HEK293 (cell line): ENCODE measurements around the gene SLC25A22.
A peak's percentile ranks its signal among the peaks of the same experiment; 100 is the strongest.

Experiments used
- CTCF ChIA-PET: fragments of 350-600 bp; formaldehyde crosslinking; extraction: SDS; loops from one replicate; lab custom pipeline; 2021; ENCODE audit warnings: antibody characterized with exemption; lab: Yijun Ruan, JAX
- POLR2A ChIA-PET: fragments of 300-600 bp; formaldehyde crosslinking; extraction: SDS; loops from one replicate; lab custom pipeline; 2020; ENCODE audit warnings: antibody characterized with exemption, inconsistent platforms; lab: Yijun Ruan, JAX
- H3K27ac ChIP-seq: fragments of 200-500 bp; sonication (Bioruptor generic); 2 replicates; pipeline ENCODE4 v1.5.1; 2014; ENCODE audit warnings: low read depth, low read length, control low read depth, inconsistent platforms; ENCODE audit errors: extremely low read depth
- H3K36me3 ChIP-seq, 2 experiments: fragments of 200-500 bp in 1 of 2; sonication (Bioruptor generic) in 1 of 2; 1 replicate in 1 of 2; 2 replicates in 1 of 2; pipeline ENCODE4 v1.5.1; 2014 to 2017; ENCODE audit warnings: inconsistent platforms in 2 of 2, low read length in 2 of 2; ENCODE audit not compliant: control insufficient read depth in 2 of 2, insufficient read depth in 1 of 2
- H3K4me1 ChIP-seq: fragments of 200-500 bp; sonication (Bioruptor generic); 2 replicates; pipeline ENCODE4 v1.5.1; 2014; ENCODE audit warnings: mild to moderate bottlenecking, low read length, inconsistent platforms; ENCODE audit not compliant: control insufficient read depth, insufficient read depth
- H3K4me3 ChIP-seq: 2 replicates; pipeline ENCODE4 v1.5.1; 2011; ENCODE audit warnings: low read depth, mild to moderate bottlenecking, control low read depth, low read length, moderate library complexity
- H3K9me3 ChIP-seq: fragments of 200-500 bp; sonication (Bioruptor generic); 2 replicates; pipeline ENCODE4 v1.5.1; 2014; ENCODE audit warnings: low read depth, low read length, inconsistent platforms; ENCODE audit not compliant: control insufficient read depth, insufficient read depth
- EGR2 ChIP-seq: fragments of 450-650 bp; formaldehyde crosslinking; IDR thresholded peaks from 2 replicates; pipeline ENCODE4 v1.5.1; 2016; ENCODE audit warnings: low read depth, missing biosample characterization, missing genetic modification characterization
- KLF10 ChIP-seq: fragments of 450-650 bp; IDR thresholded peaks from 2 replicates; pipeline ENCODE4 v1.5.1; 2018; ENCODE audit warnings: missing biosample characterization, mild to moderate bottlenecking, missing genetic modification characterization
- KLF9 ChIP-seq: fragments of 450-650 bp; formaldehyde crosslinking; IDR thresholded peaks from 2 replicates; pipeline ENCODE4 v1.5.1; 2016; ENCODE audit warnings: missing biosample characterization, missing genetic modification characterization, low read depth
- MYNN ChIP-seq: fragments of 450-650 bp; formaldehyde crosslinking; IDR thresholded peaks from 2 replicates; pipeline ENCODE4 v1.5.1; 2016; ENCODE audit warnings: missing biosample characterization, missing genetic modification characterization, borderline replicate concordance
- YY2 ChIP-seq: fragments of 450-650 bp; formaldehyde crosslinking; IDR thresholded peaks from 2 replicates; pipeline ENCODE4 v1.5.1; 2016; ENCODE audit warnings: missing biosample characterization, missing genetic modification characterization
- ZBTB8A ChIP-seq: fragments of 450-650 bp; formaldehyde crosslinking; IDR thresholded peaks from 2 replicates; pipeline ENCODE4 v1.5.1; 2016; ENCODE audit warnings: missing biosample characterization, missing genetic modification characterization
- ZIC2 ChIP-seq: fragments of 450-650 bp; formaldehyde crosslinking; IDR thresholded peaks from 2 replicates; pipeline ENCODE4 v1.5.1; 2016; ENCODE audit warnings: missing biosample characterization, missing genetic modification characterization
- ZNF121 ChIP-seq: fragments of 450-650 bp; formaldehyde crosslinking; IDR thresholded peaks from 2 replicates; pipeline ENCODE4 v1.5.1; 2016; ENCODE audit warnings: missing biosample characterization, missing genetic modification characterization
- ZNF155 ChIP-seq: fragments of 450-650 bp; formaldehyde crosslinking; IDR thresholded peaks from 2 replicates; pipeline ENCODE4 v1.5.1; 2016; ENCODE audit warnings: missing biosample characterization, missing genetic modification characterization
- ZNF426 ChIP-seq: fragments of 450-650 bp; formaldehyde crosslinking; IDR thresholded peaks from 2 replicates; pipeline ENCODE4 v1.5.1; 2017; ENCODE audit warnings: missing biosample characterization, missing genetic modification characterization, mild to moderate bottlenecking, inconsistent platforms, moderate library complexity
- ZNF560 ChIP-seq: fragments of 450-650 bp; formaldehyde crosslinking; IDR thresholded peaks from 2 replicates; pipeline ENCODE4 v1.5.1; 2017; ENCODE audit warnings: missing biosample characterization, missing genetic modification characterization, borderline replicate concordance
- ZNF670 ChIP-seq: fragments of 450-650 bp; formaldehyde crosslinking; IDR thresholded peaks from 2 replicates; pipeline ENCODE4 v1.5.1; 2016; ENCODE audit warnings: missing biosample characterization, missing genetic modification characterization, low read depth
- ZNF843 ChIP-seq: fragments of 450-650 bp; formaldehyde crosslinking; IDR thresholded peaks from 2 replicates; pipeline ENCODE4 v1.5.1; 2016; ENCODE audit warnings: missing biosample characterization, missing genetic modification characterization
- TF ChIP-seq, protein P1 (sequence below): sonication (generic); formaldehyde crosslinking; IDR thresholded peaks from 2 replicates; pipeline ENCODE4 v1.8.1; 2022; ENCODE audit warnings: mild to moderate bottlenecking, moderate library complexity, missing genetic modification reagents
- TF ChIP-seq, protein P2 (sequence below): fragments of 450-650 bp; IDR thresholded peaks from 2 replicates; pipeline ENCODE4 v1.5.1; 2018; ENCODE audit warnings: missing biosample characterization, mild to moderate bottlenecking, missing genetic modification characterization
- TF ChIP-seq, protein P3 (sequence below): fragments of 450-650 bp; formaldehyde crosslinking; IDR thresholded peaks from 2 replicates; pipeline ENCODE4 v1.5.1; 2017; ENCODE audit warnings: missing biosample characterization, missing genetic modification characterization
- TF ChIP-seq, protein P4 (sequence below): fragments of 450-650 bp; formaldehyde crosslinking; IDR thresholded peaks from 2 replicates; pipeline ENCODE4 v1.5.1; 2016; ENCODE audit warnings: missing biosample characterization, missing genetic modification characterization, borderline replicate concordance
- TF ChIP-seq, protein P5 (sequence below): fragments of 450-650 bp; formaldehyde crosslinking; IDR thresholded peaks from 2 replicates; pipeline ENCODE4 v1.5.1; 2016; ENCODE audit warnings: missing biosample characterization, missing genetic modification characterization

The SLC25A22 gene

DNA sequence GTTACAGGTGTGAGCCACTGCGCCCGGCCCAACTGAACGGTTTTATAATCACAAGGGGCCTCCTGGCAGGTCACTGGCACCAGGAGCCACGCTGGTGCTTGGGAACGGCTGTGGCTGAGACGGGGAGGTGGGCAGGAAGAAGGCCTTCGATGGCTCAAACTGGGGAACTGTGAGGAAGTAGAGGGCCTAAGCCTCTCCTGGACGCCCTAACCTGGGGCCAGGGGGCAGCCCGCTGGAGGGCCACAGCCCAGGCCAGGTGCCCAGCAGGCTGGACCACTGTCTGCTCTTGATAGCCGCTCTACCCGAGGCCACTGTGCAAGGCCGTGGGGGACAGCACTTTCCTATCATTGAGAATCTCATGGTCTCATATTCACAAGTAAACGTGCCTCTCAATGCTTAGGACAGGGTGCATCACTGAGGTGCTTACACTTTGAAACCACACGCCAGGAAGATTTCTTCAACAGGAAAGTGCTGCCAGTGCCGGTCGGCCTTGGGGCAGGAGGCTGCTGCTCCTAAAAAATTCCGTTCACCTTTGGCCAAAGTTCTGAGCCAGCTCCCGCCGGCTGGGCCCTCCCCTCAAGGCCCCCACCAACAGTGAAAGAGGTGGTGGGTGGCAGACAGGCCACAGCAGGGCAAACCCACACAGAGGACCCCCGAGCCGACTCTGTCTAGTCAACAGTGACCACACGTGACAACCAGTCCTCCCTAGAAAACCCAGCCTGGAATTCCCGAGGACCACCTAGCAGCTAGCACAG, 28.0 kb downstream of the SLC25A22 start:
- no peaks in the 10 kb centered on the region for H3K4me1 ChIP-seq
- POLR2A ChIA-PET, result interaction anchor here (0.9 kb wide), 1 partner anchor 20 kb away, joined by 3 read pairs; the partner anchor contains the start of gene CEND1
- CTCF ChIA-PET, result no interaction called here
- TF ChIP-seq ZNF843, result no peak
- no peak for TF ChIP-seq YY2 (tag by site-specific recombination)
- TF ChIP-seq, protein P1, sequence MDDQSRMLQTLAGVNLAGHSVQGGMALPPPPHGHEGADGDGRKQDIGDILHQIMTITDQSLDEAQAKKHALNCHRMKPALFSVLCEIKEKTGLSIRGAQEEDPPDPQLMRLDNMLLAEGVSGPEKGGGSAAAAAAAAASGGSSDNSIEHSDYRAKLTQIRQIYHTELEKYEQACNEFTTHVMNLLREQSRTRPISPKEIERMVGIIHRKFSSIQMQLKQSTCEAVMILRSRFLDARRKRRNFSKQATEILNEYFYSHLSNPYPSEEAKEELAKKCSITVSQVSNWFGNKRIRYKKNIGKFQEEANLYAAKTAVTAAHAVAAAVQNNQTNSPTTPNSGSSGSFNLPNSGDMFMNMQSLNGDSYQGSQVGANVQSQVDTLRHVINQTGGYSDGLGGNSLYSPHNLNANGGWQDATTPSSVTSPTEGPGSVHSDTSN, result no peak
- TF ChIP-seq, all 188 proteins: peak for 0
- H3K27ac ChIP-seq, result no peak overlapping the region
- H3K4me3 ChIP-seq, result no peak overlapping the region
- H3K36me3 ChIP-seq, result peaks cover 0 to 78% of the 10 kb centered on the region in 2 experiments; a peak in 2 of 3 replicates
- no peaks in the 10 kb centered on the region for H3K9me3 ChIP-seq

DNA sequence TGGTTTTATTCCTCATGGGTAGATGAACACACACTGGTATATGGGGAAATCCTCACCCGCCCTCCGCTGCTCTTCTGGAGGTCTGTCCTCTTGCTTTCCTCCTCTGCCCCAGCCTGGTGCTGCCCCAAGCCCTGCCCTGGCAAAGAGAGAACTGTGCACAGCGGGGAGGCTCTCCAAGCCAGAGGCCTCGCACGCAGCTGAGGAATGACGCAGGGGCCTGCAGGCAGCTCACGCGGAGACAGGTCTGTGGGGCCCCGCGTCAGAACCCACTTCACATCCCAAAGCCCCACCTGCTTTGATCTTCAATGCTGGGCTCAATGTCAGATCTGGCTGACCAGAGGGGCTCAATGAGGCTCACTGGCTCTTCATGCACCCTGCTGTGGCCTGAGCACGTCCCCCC, 30.8 kb downstream of the SLC25A22 start:
- Histone ChIP-seq H3K9me3 (no peaks in the 10 kb centered on the region), H3K27ac (no peak overlapping the region), H3K4me3 (no peak overlapping the region)
- TF ChIP-seq ZIC2 (tag by site-specific recombination), result peak; percentile 60
- no peak for TF ChIP-seq MYNN (tag by site-specific recombination)
- TF ChIP-seq, all 188 proteins: peak for 1
- no peaks in the 10 kb centered on the region for H3K4me1 ChIP-seq
- ChIA-PET CTCF (no interaction called here), POLR2A (no interaction called here)
- peaks cover 0 to 77% of the 10 kb centered on the region in 2 experiments; a peak in 2 of 3 replicates for H3K36me3 ChIP-seq

DNA sequence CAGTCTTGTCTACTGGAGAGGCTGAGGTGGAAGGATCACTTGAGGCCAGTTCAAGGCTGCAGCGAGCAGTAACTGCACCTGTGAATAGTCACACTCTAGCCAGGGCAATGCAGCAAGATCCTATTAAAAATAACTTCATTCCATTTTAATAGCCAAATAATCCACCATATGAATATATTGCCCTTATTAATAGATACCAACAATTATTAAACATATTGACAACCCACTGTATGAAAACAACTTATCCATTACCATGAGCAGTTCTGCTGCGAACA, 31.2 kb downstream of the SLC25A22 start:
- Histone ChIP-seq H3K9me3 (no peaks in the 10 kb centered on the region), H3K4me3 (no peak overlapping the region), H3K36me3 (peaks cover under 1 to 77% of the 10 kb centered on the region in 2 experiments; a peak in 2 of 3 replicates), H3K4me1 (no peaks in the 10 kb centered on the region), H3K27ac (no peak overlapping the region)
- POLR2A ChIA-PET, result interaction anchor here (1.1 kb wide), 1 partner anchor 41 kb away, joined by 5 read pairs; no protein-coding TSS in a partner anchor
- CTCF ChIA-PET, result no interaction called here
- TF ChIP-seq EGR2 (tag by site-specific recombination), result no peak
- TF ChIP-seq ZNF560 (tag by site-specific recombination), result no peak
- TF ChIP-seq, protein P2, sequence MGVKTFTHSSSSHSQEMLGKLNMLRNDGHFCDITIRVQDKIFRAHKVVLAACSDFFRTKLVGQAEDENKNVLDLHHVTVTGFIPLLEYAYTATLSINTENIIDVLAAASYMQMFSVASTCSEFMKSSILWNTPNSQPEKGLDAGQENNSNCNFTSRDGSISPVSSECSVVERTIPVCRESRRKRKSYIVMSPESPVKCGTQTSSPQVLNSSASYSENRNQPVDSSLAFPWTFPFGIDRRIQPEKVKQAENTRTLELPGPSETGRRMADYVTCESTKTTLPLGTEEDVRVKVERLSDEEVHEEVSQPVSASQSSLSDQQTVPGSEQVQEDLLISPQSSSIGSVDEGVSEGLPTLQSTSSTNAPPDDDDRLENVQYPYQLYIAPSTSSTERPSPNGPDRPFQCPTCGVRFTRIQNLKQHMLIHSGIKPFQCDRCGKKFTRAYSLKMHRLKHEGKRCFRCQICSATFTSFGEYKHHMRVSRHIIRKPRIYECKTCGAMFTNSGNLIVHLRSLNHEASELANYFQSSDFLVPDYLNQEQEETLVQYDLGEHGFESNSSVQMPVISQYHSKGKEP, result no peak
- peak; percentile 95 for TF ChIP-seq ZNF121 (tag by site-specific recombination)
- no peak for TF ChIP-seq ZNF426 (tag by site-specific recombination)
- TF ChIP-seq, protein P3, sequence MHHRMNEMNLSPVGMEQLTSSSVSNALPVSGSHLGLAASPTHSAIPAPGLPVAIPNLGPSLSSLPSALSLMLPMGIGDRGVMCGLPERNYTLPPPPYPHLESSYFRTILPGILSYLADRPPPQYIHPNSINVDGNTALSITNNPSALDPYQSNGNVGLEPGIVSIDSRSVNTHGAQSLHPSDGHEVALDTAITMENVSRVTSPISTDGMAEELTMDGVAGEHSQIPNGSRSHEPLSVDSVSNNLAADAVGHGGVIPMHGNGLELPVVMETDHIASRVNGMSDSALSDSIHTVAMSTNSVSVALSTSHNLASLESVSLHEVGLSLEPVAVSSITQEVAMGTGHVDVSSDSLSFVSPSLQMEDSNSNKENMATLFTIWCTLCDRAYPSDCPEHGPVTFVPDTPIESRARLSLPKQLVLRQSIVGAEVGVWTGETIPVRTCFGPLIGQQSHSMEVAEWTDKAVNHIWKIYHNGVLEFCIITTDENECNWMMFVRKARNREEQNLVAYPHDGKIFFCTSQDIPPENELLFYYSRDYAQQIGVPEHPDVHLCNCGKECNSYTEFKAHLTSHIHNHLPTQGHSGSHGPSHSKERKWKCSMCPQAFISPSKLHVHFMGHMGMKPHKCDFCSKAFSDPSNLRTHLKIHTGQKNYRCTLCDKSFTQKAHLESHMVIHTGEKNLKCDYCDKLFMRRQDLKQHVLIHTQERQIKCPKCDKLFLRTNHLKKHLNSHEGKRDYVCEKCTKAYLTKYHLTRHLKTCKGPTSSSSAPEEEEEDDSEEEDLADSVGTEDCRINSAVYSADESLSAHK (tag by site-specific recombination), result no peak
- no peak for TF ChIP-seq ZBTB8A (tag by site-specific recombination)
- no peak for TF ChIP-seq ZNF670
- TF ChIP-seq, protein P4, sequence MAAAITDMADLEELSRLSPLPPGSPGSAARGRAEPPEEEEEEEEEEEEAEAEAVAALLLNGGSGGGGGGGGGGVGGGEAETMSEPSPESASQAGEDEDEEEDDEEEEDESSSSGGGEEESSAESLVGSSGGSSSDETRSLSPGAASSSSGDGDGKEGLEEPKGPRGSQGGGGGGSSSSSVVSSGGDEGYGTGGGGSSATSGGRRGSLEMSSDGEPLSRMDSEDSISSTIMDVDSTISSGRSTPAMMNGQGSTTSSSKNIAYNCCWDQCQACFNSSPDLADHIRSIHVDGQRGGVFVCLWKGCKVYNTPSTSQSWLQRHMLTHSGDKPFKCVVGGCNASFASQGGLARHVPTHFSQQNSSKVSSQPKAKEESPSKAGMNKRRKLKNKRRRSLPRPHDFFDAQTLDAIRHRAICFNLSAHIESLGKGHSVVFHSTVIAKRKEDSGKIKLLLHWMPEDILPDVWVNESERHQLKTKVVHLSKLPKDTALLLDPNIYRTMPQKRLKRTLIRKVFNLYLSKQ (tag by site-specific recombination), result no peak
- peak; percentile 19; the same call in 1 of the 2 replicates for TF ChIP-seq KLF10 (tag by site-specific recombination)
- TF ChIP-seq, protein P5, sequence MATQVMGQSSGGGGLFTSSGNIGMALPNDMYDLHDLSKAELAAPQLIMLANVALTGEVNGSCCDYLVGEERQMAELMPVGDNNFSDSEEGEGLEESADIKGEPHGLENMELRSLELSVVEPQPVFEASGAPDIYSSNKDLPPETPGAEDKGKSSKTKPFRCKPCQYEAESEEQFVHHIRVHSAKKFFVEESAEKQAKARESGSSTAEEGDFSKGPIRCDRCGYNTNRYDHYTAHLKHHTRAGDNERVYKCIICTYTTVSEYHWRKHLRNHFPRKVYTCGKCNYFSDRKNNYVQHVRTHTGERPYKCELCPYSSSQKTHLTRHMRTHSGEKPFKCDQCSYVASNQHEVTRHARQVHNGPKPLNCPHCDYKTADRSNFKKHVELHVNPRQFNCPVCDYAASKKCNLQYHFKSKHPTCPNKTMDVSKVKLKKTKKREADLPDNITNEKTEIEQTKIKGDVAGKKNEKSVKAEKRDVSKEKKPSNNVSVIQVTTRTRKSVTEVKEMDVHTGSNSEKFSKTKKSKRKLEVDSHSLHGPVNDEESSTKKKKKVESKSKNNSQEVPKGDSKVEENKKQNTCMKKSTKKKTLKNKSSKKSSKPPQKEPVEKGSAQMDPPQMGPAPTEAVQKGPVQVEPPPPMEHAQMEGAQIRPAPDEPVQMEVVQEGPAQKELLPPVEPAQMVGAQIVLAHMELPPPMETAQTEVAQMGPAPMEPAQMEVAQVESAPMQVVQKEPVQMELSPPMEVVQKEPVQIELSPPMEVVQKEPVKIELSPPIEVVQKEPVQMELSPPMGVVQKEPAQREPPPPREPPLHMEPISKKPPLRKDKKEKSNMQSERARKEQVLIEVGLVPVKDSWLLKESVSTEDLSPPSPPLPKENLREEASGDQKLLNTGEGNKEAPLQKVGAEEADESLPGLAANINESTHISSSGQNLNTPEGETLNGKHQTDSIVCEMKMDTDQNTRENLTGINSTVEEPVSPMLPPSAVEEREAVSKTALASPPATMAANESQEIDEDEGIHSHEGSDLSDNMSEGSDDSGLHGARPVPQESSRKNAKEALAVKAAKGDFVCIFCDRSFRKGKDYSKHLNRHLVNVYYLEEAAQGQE, result no peak
- TF ChIP-seq ZNF155 (tag by site-specific recombination), result no peak
- TF ChIP-seq KLF9 (tag by site-specific recombination), result no peak
